ENCODE results near the gene NOP10. TPM values are rescaled to one million over a fixed set of nuclear protein-coding genes. Genes with fewer than 3 reads are reported as not detected.
"Not testable (repeated sequence)": the region's sequence is repeated elsewhere in the genome, so short reads cannot be mapped to it uniquely, and the experiment has no call there.

NOP10 gene
- total RNA-seq = 100 to 1,000 TPM in 1 of 4 donors, 10 to 100 TPM in 3; 75.4 to 133 (median 87.7) TPM

- peak within 1 kb of the TSS; percentile 66 to 94 (median 90) for H3K27ac ChIP-seq
- peak; percentile 73 to 85 for DNase-seq (ENCODE audit: low spot score in 2 of 2)
- H3K4me1 ChIP-seq = peaks cover 0 to 30% (median 9%) of the 10 kb centered on the region in 4 donors
- 1 to 2% methylated on average over 38 of the region's 38 CpGs for WGBS, 2 donors
- peaks cover 0 to 22% (median 0%) of the 10 kb centered on the region in 3 donors for H3K36me3 ChIP-seq
- peak within 1 kb of the TSS; percentile 61 to 87 (median 74) for H3K4me3 ChIP-seq
- H3K9me3 ChIP-seq = no peaks in the 10 kb centered on the region
- TF ChIP-seq CTCF (IDR thresholded peaks at IDR 0.05) (peak; percentile 87 to 96 (median 94)), EP300 (IDR thresholded peaks at IDR 0.05) (peak; percentile 80 to 98), POLR2A (IDR thresholded peaks at IDR 0.05) (peak; percentile 63 to 68)
- H3K27me3 ChIP-seq = no peaks in the 10 kb centered on the region
Measured at GRCh38 chr15:34342737-34343575, at the start of gene NOP10, which contains the start of gene NUTM1. Gene NOP10 (minus strand): TSS chr15:34343136. CDS start chr15:34343073, 63 bp downstream. Gene NUTM1 (plus strand): TSS chr15:34343315. CDS start chr15:34343697, 382 bp downstream.

- H3K9me3 ChIP-seq, H3K27ac ChIP-seq: not testable (repeated sequence)
- WGBS, 2 donors = no CpG with 5 or more reads among the region's 16 CpGs
Measured at GRCh38 chr15:34389594-34390086, 46.7 kb upstream of the NOP10 start.

GRCh38 chr15:34381829-34382521 is 39.0 kb upstream of the NOP10 start:
- H3K9me3 ChIP-seq; H3K4me1 ChIP-seq; H3K27me3 ChIP-seq; H3K36me3 ChIP-seq; H3K4me3 ChIP-seq; H3K27ac ChIP-seq; DNase-seq (ENCODE audit: low spot score in 2 of 2): not testable (repeated sequence)
- no CpG with 5 or more reads among the region's 19 CpGs for WGBS, 2 donors

More at GRCh38 chr15:34389594-34390086, 46.7 kb upstream of the NOP10 start:
- H3K4me3 ChIP-seq; DNase-seq (ENCODE audit: low spot score in 2 of 2); H3K27me3 ChIP-seq; H3K36me3 ChIP-seq; H3K4me1 ChIP-seq: not testable (repeated sequence)

- 60 to 78% methylated on average over 4 of the region's 4 CpGs for WGBS, 2 donors
Measured at GRCh38 chr15:34380491-34380890, 37.6 kb upstream of the NOP10 start.

GRCh38 chr15:34376856-34377255 is 33.9 kb upstream of the NOP10 start:
- TF ChIP-seq POLR2A (IDR thresholded peaks at IDR 0.05) = no peak
- H3K36me3 ChIP-seq = no peaks in the 10 kb centered on the region
- H3K4me3 ChIP-seq = no peak overlapping the region
- H3K27ac ChIP-seq = no peak overlapping the region
- DNase-seq (ENCODE audit: low spot score in 2 of 2) = no peak
- WGBS, 2 donors = 93 to 98% methylated on average over 2 of the region's 2 CpGs
- no peaks in the 10 kb centered on the region for H3K27me3 ChIP-seq
- no peaks in the 10 kb centered on the region for H3K4me1 ChIP-seq
- no peaks in the 10 kb centered on the region for H3K9me3 ChIP-seq

More at GRCh38 chr15:34380491-34380890, 37.6 kb upstream of the NOP10 start:
- not testable (repeated sequence) for H3K27me3 ChIP-seq; H3K27ac ChIP-seq; H3K9me3 ChIP-seq; DNase-seq (ENCODE audit: low spot score in 2 of 2); H3K4me3 ChIP-seq; H3K4me1 ChIP-seq; H3K36me3 ChIP-seq

GRCh38 chr15:34375541-34375940 is 32.6 kb upstream of the NOP10 start:
- not testable (repeated sequence) for H3K36me3 ChIP-seq; H3K27me3 ChIP-seq; H3K4me1 ChIP-seq; DNase-seq (ENCODE audit: low spot score in 2 of 2); H3K27ac ChIP-seq; H3K9me3 ChIP-seq; H3K4me3 ChIP-seq
- 88 to 94% methylated on average over 2 of the region's 2 CpGs for WGBS, 2 donors

- DNase-seq (ENCODE audit: low spot score in 2 of 2) = no peak
- Histone ChIP-seq H3K9me3 (no peaks in the 10 kb centered on the region), H3K36me3 (no peaks in the 10 kb centered on the region), H3K4me1 (no peaks in the 10 kb centered on the region), H3K27me3 (no peaks in the 10 kb centered on the region), H3K27ac (no peak overlapping the region), H3K4me3 (no peak overlapping the region)
- no peak for TF ChIP-seq CTCF (IDR thresholded peaks at IDR 0.05)
- TF ChIP-seq EP300 (IDR thresholded peaks at IDR 0.05) = no peak
- 68 to 70% methylated on average over 2 of the region's 2 CpGs for WGBS, 2 donors
Measured at GRCh38 chr15:34374816-34375215, 31.9 kb upstream of the NOP10 start.

All from tibial nerve (tissue), 4 donors.